Effector memory CD8-positive, alpha-beta T cell (primary cell): Measurements from ENCODE around the gene ANKEF1.
A peak's percentile ranks its signal among the peaks of the same experiment; 100 is the strongest.

ENCODE experiments used
- ATAC-seq: fragments of 150-1000 bp; cut with Tn5 transposase; replicated peaks from 2 replicates; pipeline ENCODE4 v1.10.0; 2021; ENCODE audit warnings: mild to moderate bottlenecking, moderate library complexity
- DNase-seq, 3 experiments: peaks; one replicate each; pipeline ENCODE4 v3.0.0; 2021
- H3K27ac Mint-ChIP-seq, 2 donors: one replicate each; pipeline ENCODE4 v1.8.0; 2022; ENCODE audit warnings: mild to moderate bottlenecking in 2 of 2, mixed read lengths in 2 of 2, moderate library complexity in 2 of 2
- H3K27me3 Mint-ChIP-seq, 2 donors: one replicate each; pipeline ENCODE4 v1.8.0; 2022; ENCODE audit warnings: mixed read lengths in 2 of 2
- H3K36me3 Mint-ChIP-seq: one replicate; pipeline ENCODE4 v1.8.0; 2022; ENCODE audit warnings: mild to moderate bottlenecking, moderate library complexity, mixed read lengths; ENCODE audit not compliant: insufficient read depth
- H3K4me1 Mint-ChIP-seq, 2 donors: one replicate each; pipeline ENCODE4 v1.8.0; 2022; ENCODE audit warnings: low read depth in 2 of 2, mixed read lengths in 2 of 2
- H3K4me3 Mint-ChIP-seq, 2 donors: one replicate each; pipeline ENCODE4 v1.8.0; 2022; ENCODE audit warnings: mild to moderate bottlenecking in 2 of 2, mixed read lengths in 2 of 2, moderate library complexity in 2 of 2
- H3K9me3 Mint-ChIP-seq, 2 donors: one replicate each; pipeline ENCODE4 v1.8.0; 2022; ENCODE audit warnings: mixed read lengths in 2 of 2

ANKEF1 gene

DNA sequence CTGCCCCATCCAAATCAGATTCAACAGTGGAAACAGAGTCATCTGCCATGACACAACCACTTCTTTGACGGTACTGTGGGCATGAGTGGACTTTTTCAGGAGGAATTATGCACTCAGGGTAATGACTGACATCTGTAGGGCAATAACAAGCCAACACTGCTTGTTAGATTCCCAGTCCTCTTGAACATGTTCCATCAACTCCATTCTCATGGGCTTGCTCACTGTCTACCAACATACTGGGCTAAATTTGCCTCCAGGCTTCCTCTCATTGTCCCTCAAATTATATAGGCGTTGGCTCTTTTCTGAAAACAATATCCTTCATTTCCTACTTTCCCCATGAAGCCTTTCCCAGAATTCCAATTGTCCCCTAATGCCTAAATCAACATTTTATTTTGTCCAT, 43.1 kb downstream of the ANKEF1 start:
- H3K4me3 Mint-ChIP-seq = no peak overlapping the region
- H3K36me3 Mint-ChIP-seq = no peaks in the 10 kb centered on the region

DNA sequence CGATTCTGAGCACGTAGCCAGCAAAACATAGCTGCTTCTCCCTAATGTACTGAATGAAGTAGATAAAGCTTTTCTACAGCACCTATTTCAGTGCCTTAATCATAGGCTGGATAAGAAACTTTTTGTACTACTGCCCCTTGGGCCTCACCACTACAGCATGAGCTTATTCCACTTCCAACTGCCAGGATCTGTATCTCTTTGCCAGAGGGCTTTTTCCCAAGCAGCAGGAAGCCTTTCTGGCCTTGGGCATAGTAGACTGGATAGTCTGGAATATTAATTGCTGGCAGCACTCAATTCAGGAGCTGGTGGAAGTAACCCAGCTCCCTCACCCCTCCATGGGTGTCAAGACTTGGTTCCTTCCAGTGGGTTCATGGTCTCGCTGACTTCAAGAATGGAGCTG, 43.6 kb downstream of the ANKEF1 start:
- peaks cover 0 to 2% of the 10 kb centered on the region in 2 donors for H3K9me3 Mint-ChIP-seq
- no peak overlapping the region for H3K27ac Mint-ChIP-seq
- peaks cover 23 to 30% of the 10 kb centered on the region in 2 donors for H3K27me3 Mint-ChIP-seq
- ATAC-seq (no peak), DNase-seq (no peak)
- no peaks in the 10 kb centered on the region for H3K36me3 Mint-ChIP-seq
- H3K4me3 Mint-ChIP-seq = no peak overlapping the region
- H3K4me1 Mint-ChIP-seq = no peaks in the 10 kb centered on the region

More for the DNA sequence above, 43.1 kb downstream of the ANKEF1 start:
- DNase-seq = no peak
- H3K27ac Mint-ChIP-seq = no peak overlapping the region
- H3K9me3 Mint-ChIP-seq = peaks cover 0 to 2% of the 10 kb centered on the region in 2 donors
- H3K4me1 Mint-ChIP-seq = no peaks in the 10 kb centered on the region
- no peak for ATAC-seq
- H3K27me3 Mint-ChIP-seq = peaks cover 23 to 30% of the 10 kb centered on the region in 2 donors

DNA sequence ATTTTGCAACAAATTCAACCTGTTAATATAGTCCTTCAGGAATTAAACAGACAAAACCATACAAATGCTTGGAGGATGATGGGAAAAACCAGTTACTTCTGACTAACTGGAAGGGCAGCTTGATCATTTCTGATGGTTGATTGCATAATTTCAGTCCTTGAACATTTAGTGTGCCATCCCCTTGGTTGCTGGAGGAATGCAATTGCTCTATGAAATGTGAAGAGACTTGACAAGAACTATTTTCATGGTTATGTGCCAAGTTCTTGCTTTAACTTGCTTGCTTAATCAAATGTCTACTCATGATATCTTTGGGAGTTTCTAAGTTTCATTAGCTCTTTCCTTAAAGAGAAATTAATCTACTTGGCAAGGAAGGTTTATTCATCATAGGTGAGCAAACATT, 45.2 kb downstream of the ANKEF1 start:
- Mint-ChIP-seq H3K4me3 (no peak overlapping the region), H3K4me1 (no peaks in the 10 kb centered on the region), H3K9me3 (peaks cover 0 to 2% of the 10 kb centered on the region in 2 donors), H3K27me3 (peaks cover 23% of the 10 kb centered on the region in 2 donors), H3K36me3 (no peaks in the 10 kb centered on the region), H3K27ac (no peak overlapping the region)
- no peak for DNase-seq
- no peak for ATAC-seq

DNA sequence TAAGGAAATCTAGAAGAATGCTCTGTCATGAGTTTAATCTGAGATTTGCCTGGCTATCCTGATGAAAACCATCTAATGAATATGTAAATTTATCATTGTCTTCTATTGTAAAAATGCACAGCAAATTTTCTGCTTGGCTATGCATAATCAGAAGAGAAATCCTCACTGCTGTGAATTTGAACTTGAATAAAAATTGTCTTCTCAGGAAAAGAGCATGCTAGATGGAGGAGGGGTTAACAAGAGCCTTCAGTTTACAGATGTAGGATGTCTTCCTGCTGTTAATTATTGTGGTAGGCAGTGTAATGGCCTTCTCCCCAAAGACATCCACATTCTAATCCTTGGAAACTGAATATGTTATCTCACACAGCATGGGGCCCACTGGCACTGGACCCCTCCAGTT, 45.8 kb downstream of the ANKEF1 start:
- peaks cover 20 to 23% of the 10 kb centered on the region in 2 donors for H3K27me3 Mint-ChIP-seq
- no peak overlapping the region for H3K4me3 Mint-ChIP-seq
- ATAC-seq = no peak
- no peaks in the 10 kb centered on the region for H3K4me1 Mint-ChIP-seq
- peaks cover 0 to 2% of the 10 kb centered on the region in 2 donors for H3K9me3 Mint-ChIP-seq
- DNase-seq = no peak
- no peak overlapping the region for H3K27ac Mint-ChIP-seq
- H3K36me3 Mint-ChIP-seq = no peaks in the 10 kb centered on the region

DNA sequence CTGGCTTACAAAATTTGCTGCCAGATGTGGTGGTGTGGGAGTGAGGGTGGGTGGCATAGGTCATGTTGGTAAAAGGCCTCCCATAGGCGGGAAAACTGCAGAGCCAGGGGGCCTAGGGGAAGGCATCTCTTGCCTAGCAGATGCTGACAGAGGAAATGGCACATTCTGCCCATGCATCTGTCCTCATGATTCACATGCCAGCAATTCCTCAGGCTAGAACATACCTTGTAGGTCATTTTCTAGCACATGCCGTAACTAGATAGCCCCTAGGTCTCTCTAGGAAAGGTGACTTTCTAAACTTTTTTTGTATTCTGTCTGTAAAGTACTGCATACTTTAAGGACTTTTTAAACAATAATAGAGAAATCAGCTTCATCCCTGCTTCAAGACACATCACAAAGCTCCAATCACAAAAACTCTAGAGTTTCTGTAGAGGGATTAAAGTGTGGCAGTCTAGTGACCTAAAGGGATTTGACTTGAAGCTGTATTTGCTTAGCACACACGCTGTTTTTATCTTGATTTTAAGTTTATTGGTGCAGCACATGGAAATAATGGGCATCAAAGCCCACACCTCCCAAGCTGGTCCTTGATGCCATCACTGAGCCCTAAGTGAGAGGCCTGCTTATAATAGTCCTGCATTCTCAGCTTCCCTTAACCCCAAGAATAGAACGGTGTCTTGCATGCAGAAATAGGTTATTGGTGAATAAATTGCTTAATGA, 55.2 kb downstream of the ANKEF1 start:
- peaks cover 8 to 18% of the 10 kb centered on the region in 2 donors for H3K27me3 Mint-ChIP-seq
- H3K27ac Mint-ChIP-seq = no peak overlapping the region
- no peak for DNase-seq
- H3K4me3 Mint-ChIP-seq = no peak overlapping the region
- ATAC-seq = no peak
- H3K36me3 Mint-ChIP-seq = no peaks in the 10 kb centered on the region
- no peaks in the 10 kb centered on the region for H3K4me1 Mint-ChIP-seq
- no peaks in the 10 kb centered on the region for H3K9me3 Mint-ChIP-seq

DNA sequence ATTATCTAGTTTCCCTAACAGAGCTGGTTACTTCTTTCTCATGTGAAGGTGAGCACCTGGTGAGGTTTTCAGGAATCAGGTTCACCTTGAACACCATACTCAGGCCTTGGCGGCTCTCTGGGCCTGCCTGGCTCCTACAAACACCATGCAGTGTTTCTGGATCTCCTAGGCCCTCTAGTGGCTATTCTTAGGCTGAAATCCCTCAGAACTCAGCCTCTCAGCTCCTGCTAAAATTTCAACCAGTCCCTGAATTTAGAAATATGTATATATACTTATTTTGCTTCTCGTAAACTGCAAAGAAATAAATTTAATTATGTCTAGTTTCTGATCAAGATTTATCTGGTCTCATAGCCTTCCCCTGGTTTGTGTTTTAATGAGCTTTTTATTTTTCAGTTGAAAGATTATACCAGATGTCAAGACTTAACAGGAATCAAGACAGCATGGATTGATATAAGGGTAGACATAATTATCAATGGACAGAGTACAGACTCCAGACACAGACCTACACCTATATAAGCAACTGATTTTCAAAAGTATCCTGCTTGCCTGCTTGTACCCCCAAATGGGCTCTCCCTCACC, 55.9 kb downstream of the ANKEF1 start:
- Mint-ChIP-seq H3K4me1 (no peaks in the 10 kb centered on the region), H3K36me3 (no peaks in the 10 kb centered on the region), H3K27me3 (peaks cover 8 to 22% of the 10 kb centered on the region in 2 donors), H3K4me3 (no peak overlapping the region), H3K27ac (no peak overlapping the region), H3K9me3 (no peaks in the 10 kb centered on the region)
- DNase-seq (peak in 2 of 3 experiments; percentile 4 to 14), ATAC-seq (peak; percentile 53)

DNA sequence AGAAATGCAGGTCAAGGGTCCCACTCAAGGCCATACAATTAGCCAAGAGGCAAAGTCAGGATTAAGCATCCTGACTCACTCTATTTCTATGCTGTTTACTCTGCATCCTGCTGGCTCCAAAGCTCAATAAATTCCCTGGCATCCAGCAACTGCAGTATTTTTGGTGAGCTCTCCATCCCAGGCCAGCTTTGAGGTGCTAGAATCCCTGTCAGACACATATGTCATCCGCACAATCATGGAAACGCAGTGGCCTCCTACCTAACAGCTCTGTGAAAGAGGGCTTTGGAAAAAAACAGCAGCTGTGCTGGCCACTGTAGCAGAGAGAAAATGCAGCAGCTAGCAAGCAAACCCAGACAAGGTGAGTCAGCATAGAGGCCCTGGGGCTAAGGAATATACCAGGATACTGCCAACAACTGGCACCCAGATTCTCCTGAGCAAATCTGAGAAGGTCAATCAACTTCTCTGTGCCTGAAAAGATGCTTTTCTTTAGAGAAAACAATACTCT, 58.4 kb downstream of the ANKEF1 start:
- DNase-seq = no peak
- H3K27me3 Mint-ChIP-seq = peaks cover 13 to 31% of the 10 kb centered on the region in 2 donors

DNA sequence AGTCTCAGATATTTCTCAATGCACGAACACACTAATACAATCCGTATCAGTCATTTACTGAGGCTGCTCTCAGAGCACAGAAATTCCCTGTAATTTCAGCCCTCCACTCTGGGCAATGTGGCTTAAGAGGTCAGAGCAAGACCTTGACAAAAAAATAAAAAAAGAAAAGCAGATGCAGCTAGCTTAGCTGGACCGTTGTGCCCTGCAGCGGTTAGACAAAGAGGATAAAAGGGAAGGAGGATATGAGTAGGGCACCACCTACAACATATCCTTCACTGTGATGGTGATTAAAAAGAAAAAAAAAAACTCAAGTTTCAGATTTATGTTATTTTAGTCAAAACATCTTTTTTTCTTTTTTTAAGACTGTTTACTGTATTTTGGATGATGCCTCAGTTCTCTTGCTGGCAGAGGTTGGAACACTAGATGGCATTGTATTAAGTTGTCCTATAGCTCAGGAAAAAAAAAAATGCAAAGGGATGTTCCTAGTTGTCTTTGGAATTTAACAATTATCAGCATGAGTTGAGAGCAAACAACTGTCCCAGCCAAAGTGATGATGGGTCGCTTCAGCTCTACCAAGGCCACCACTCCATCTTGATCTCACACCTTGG, 59.9 kb downstream of the ANKEF1 start:
- Mint-ChIP-seq H3K27me3 (peaks cover 22 to 40% of the 10 kb centered on the region in 2 donors), H3K4me3 (no peak overlapping the region), H3K27ac (no peak overlapping the region), H3K4me1 (no peaks in the 10 kb centered on the region), H3K9me3 (no peaks in the 10 kb centered on the region), H3K36me3 (no peaks in the 10 kb centered on the region)
- no peak for ATAC-seq
- DNase-seq = no peak

More for the DNA sequence above, 58.4 kb downstream of the ANKEF1 start:
- H3K4me3 Mint-ChIP-seq = no peak overlapping the region
- no peaks in the 10 kb centered on the region for H3K4me1 Mint-ChIP-seq
- H3K9me3 Mint-ChIP-seq = no peaks in the 10 kb centered on the region
- H3K36me3 Mint-ChIP-seq = no peaks in the 10 kb centered on the region
- ATAC-seq = no peak
- H3K27ac Mint-ChIP-seq = no peak overlapping the region

DNA sequence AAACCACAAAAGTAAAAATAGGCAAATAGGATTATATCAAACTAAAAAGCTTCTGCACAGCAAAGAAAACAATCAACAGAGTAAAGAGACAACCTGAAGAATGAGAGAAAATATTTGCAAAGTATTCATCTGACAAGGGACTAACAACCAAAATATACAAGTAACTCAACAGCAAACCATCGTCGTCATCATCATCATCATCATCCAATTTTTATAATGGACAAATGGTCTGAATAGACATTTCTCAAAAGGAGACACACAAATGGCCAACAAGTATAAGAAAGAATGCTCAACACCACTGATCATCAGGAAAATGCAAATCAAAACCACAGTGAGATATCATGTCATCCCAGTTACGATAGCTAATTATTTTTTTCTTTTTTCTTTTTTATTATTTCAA, 62.0 kb downstream of the ANKEF1 start:
- H3K4me1 Mint-ChIP-seq = no peaks in the 10 kb centered on the region
- no peaks in the 10 kb centered on the region for H3K9me3 Mint-ChIP-seq
- H3K4me3 Mint-ChIP-seq = no peak overlapping the region
- no peak for ATAC-seq
- H3K36me3 Mint-ChIP-seq = no peaks in the 10 kb centered on the region
- DNase-seq = no peak
- no peak overlapping the region for H3K27ac Mint-ChIP-seq
- H3K27me3 Mint-ChIP-seq = peaks cover 22 to 40% of the 10 kb centered on the region in 2 donors

DNA sequence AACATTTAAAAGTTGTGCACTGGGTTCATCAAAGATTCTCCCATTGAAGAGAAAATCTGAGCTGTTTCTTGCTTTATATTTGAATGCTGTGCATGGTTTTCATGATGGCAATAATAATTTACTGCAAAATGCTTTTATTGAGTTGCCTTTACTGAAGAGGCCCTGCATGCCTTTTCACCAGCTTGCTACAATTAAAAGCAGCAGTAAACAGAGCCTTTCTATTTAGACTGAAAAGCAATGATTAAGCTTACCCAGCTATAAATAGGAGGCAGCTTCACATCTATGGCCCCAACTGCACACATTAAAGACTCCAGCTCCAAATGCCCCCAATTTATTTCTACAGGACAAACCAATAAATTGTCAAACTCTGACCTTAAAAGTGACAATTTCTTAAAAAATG, 70.3 kb downstream of the ANKEF1 start:
- Mint-ChIP-seq H3K4me1 (no peaks in the 10 kb centered on the region), H3K27ac (no peak overlapping the region), H3K4me3 (no peak overlapping the region), H3K9me3 (no peaks in the 10 kb centered on the region), H3K36me3 (no peaks in the 10 kb centered on the region), H3K27me3 (peaks cover 0 to 11% of the 10 kb centered on the region in 2 donors)
- DNase-seq (no peak), ATAC-seq (no peak)
